NCI-H345 (cell line): ENCODE data around the gene SPATA20.

Experiments used
- DNase-seq: peaks from one replicate; lab custom pipeline; 2025; lab: John Stamatoyannopoulos, UW

SPATA20 gene

GRCh38 chr17:50520483-50520882 is 26.5 kb upstream of the SPATA20 start:
- no peak for DNase-seq

GRCh38 chr17:50521514-50521913 is 25.5 kb upstream of the SPATA20 start:
- DNase-seq, result no peak

GRCh38 chr17:50522766-50523165 is 24.2 kb upstream of the SPATA20 start:
- DNase-seq, result no peak

GRCh38 chr17:50523208-50523607 is 23.8 kb upstream of the SPATA20 start:
- DNase-seq, result no peak

GRCh38 chr17:50524838-50525237 is 22.1 kb upstream of the SPATA20 start:
- no peak for DNase-seq

- DNase-seq, result no peak
Observed at GRCh38 chr17:50527155-50527762, 19.7 kb upstream of the SPATA20 start.

- no peak for DNase-seq
Observed at GRCh38 chr17:50527949-50528474, 19.0 kb upstream of the SPATA20 start.

GRCh38 chr17:50529849-50530248 is 17.1 kb upstream of the SPATA20 start:
- DNase-seq, result no peak

GRCh38 chr17:50531428-50532025 is 15.4 kb upstream of the SPATA20 start:
- DNase-seq, result no peak

GRCh38 chr17:50532452-50533024 is 14.4 kb upstream of the SPATA20 start, which contains the start of gene EPN3:
Gene EPN3 (plus strand): TSS chr17:50532735. CDS start chr17:50536557, 3,822 bp downstream.
- peak; percentile 8 for DNase-seq

- DNase-seq, result no peak
Observed at GRCh38 chr17:50533185-50533584, 13.8 kb upstream of the SPATA20 start.

GRCh38 chr17:50533720-50534148 is 13.2 kb upstream of the SPATA20 start:
- peak; percentile 19 for DNase-seq

- no peak for DNase-seq
Observed at GRCh38 chr17:50534222-50534978, 12.6 kb upstream of the SPATA20 start.

- DNase-seq, result no peak
Observed at GRCh38 chr17:50534979-50535326, 12.0 kb upstream of the SPATA20 start.

- DNase-seq, result no peak
Observed at GRCh38 chr17:50535407-50535806, 11.6 kb upstream of the SPATA20 start.

GRCh38 chr17:50536683-50537646 is 10.0 kb upstream of the SPATA20 start:
- DNase-seq, result no peak

GRCh38 chr17:50537721-50538548 is 9.0 kb upstream of the SPATA20 start:
- DNase-seq, result no peak

- DNase-seq, result no peak
Observed at GRCh38 chr17:50538549-50539410, 8.2 kb upstream of the SPATA20 start.

- peak; percentile 14 for DNase-seq
Observed at GRCh38 chr17:50539762-50540559, 7.0 kb upstream of the SPATA20 start.
